Lung (tissue), 12 donors: ENCODE results near the gene FAM168A. TPM values are rescaled to one million over a fixed set of nuclear protein-coding genes. Genes with fewer than 3 reads are reported as not detected.

Source experiments
- ATAC-seq: fragments of 200-7000 bp; cut with Tn5 transposase; one replicate; pipeline ENCODE4 v1.9.1; 2020; ENCODE audit warnings: moderate number of reproducible peaks; ENCODE audit not compliant: insufficient read depth, low FRiP score
- DNase-seq, 3 donors: peaks; one replicate each; pipeline ENCODE4 v3.0.0-alpha.2; 2013 to 2017
- H3K27ac ChIP-seq, 2 donors: one replicate each; pipeline ENCODE4 v1.5.1; 2013; ENCODE audit warnings: mild to moderate bottlenecking in 2 of 2, moderate library complexity in 2 of 2, control low read depth in 1 of 2, inconsistent platforms in 1 of 2, low read depth in 1 of 2, low read length in 1 of 2
- H3K27me3 ChIP-seq, 3 donors: one replicate each; pipeline ENCODE4 v1.5.1; 2013; ENCODE audit warnings: low read length in 2 of 3; ENCODE audit not compliant: control insufficient read depth in 3 of 3, insufficient read depth in 3 of 3
- H3K36me3 ChIP-seq, 4 donors: one replicate each; pipeline ENCODE4 v1.5.1; 2013; ENCODE audit warnings: low read length in 4 of 4, mild to moderate bottlenecking in 1 of 4, moderate library complexity in 1 of 4; ENCODE audit not compliant: control insufficient read depth in 4 of 4, insufficient read depth in 4 of 4
- H3K4me1 ChIP-seq, 5 donors: one replicate each; pipeline ENCODE4 v1.5.1; 2013; ENCODE audit warnings: low read length in 5 of 5, mild to moderate bottlenecking in 2 of 5, moderate library complexity in 1 of 5; ENCODE audit not compliant: control insufficient read depth in 5 of 5, insufficient read depth in 5 of 5
- H3K4me3 ChIP-seq: one replicate; pipeline ENCODE4 v1.5.1; 2013; ENCODE audit warnings: mild to moderate bottlenecking, control low read depth, moderate library complexity
- H3K9ac ChIP-seq, 2 donors: one replicate each; pipeline ENCODE4 v1.5.1; 2013; ENCODE audit warnings: low read length in 2 of 2, control low read depth in 1 of 2; ENCODE audit not compliant: insufficient read depth in 1 of 2
- H3K9me3 ChIP-seq, 4 donors: one replicate each; pipeline ENCODE4 v1.5.1; 2013; ENCODE audit warnings: low read length in 3 of 4, mild to moderate bottlenecking in 1 of 4, moderate library complexity in 1 of 4; ENCODE audit not compliant: control insufficient read depth in 4 of 4, insufficient read depth in 3 of 4
- WGBS, 2 donors: extraction: QIAGEN DNeasy Blood & Tissue Kit; methylation state at CpG; one replicate each; pipeline ENCODE4 v1.1.7; 2013; 5-methylcytosine and 5-hydroxymethylcytosine counted together
- polyA plus RNA-seq, 2 donors: library from polyadenylated mRNA; stranded (reverse); fragments of 200-250 nt; gene quantifications; one replicate each; pipeline ENCODE4 v1.2.1, GENCODE V29; 2013
- total RNA-seq, 2 donors: library from RNA; depleted of rRNA in 1 of 2; stranded (reverse); fragments of >200 nt in 1 of 2; gene quantifications; one replicate each; pipeline ENCODE4 v1.2.1, GENCODE V29; 2014 to 2021
- TF ChIP-seq, protein P1 (sequence below): IDR thresholded peaks from 2 replicates; pipeline ENCODE4 v1.5.1; 2012; ENCODE audit warnings: mild to moderate bottlenecking; ENCODE audit errors: control extremely low read depth, extremely low read depth
- donor health status: control.
- donor health status: control.
- donor health status: Bipolar disorder and iron deficiency.
- donor health status: healthy.
- donor health status: DM: yes; HTN: yes; CAD: no.

The FAM168A gene
- total and polyA plus RNA-seq, 4 donors: 6.7 to 25.5 (median 17.1) TPM

DNA sequence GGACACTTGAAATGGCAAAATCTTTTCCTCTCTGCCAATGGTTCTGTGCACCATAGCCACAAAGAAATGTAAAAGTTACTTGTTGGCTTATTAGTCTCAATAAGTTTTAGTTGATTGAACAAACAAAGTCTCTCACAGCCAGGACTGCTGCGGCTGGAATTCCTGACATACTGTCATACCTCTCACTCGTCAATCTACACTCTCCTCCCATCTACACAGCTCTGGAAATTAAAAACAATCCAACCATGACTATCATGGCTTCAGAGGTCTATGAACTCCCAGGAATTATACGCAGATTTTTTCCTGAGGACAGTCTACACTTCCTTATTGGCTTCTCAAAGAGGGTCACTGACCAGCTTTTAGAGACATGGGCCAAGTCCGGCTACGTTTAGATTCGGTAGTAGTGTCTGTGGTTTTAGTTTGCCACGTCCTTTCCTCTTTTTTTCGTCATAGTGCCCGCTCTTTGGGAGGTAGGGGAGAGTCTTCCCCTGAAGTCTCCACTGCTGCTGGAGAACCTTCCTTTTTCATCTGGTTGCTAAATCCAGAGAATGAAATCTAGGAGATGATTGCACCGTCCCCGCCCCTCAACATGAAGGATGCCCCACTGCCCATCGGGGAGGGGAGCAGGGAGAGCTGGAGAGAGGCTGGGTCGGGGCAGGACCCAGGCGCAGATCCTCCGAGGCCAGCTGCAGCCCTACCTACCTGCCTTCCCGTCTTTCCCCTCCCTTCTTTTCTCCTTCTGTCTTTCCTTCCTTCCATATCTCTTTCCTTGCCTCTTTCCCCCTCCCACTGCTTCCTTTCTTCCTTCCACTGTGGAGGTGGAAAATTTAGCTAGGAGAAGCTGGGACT lies 47.4 kb upstream of the FAM168A start:
- Histone ChIP-seq H3K4me3 (no peak overlapping the region), H3K36me3 (no peaks in the 10 kb centered on the region), H3K9me3 (no peaks in the 10 kb centered on the region), H3K27me3 (peaks cover 0 to 18% (median 7%) of the 10 kb centered on the region in 3 donors), H3K9ac (no peak overlapping the region), H3K4me1 (peaks cover 0 to 17% (median 0%) of the 10 kb centered on the region in 5 donors), H3K27ac (no peak overlapping the region)
- no peak for ATAC-seq
- DNase-seq: no peak
- TF ChIP-seq, protein P1, sequence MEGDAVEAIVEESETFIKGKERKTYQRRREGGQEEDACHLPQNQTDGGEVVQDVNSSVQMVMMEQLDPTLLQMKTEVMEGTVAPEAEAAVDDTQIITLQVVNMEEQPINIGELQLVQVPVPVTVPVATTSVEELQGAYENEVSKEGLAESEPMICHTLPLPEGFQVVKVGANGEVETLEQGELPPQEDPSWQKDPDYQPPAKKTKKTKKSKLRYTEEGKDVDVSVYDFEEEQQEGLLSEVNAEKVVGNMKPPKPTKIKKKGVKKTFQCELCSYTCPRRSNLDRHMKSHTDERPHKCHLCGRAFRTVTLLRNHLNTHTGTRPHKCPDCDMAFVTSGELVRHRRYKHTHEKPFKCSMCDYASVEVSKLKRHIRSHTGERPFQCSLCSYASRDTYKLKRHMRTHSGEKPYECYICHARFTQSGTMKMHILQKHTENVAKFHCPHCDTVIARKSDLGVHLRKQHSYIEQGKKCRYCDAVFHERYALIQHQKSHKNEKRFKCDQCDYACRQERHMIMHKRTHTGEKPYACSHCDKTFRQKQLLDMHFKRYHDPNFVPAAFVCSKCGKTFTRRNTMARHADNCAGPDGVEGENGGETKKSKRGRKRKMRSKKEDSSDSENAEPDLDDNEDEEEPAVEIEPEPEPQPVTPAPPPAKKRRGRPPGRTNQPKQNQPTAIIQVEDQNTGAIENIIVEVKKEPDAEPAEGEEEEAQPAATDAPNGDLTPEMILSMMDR: no peak
- WGBS, 2 donors: 35 to 51% methylated on average over 16 of the region's 16 CpGs

DNA sequence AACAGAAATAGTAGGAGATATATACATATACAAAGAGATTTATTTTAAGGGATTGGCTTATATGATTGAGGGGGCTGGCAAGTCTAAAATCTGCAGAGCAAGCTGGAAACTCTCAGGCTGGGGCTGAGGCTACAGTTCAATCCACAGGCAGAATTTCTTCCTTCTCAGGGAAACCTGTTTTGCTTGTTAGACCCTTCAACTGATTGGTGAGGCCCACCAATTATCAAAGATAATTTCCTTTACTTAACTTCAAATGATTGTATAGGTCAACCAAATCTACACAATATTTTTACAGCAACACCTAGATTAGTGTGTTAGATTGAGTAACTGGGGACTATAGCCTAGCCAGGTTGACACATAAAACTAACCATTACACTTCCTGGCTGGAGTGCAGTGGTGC lies 43.8 kb upstream of the FAM168A start:
- H3K9ac ChIP-seq: no peak overlapping the region
- TF ChIP-seq, protein P1: no peak

DNA sequence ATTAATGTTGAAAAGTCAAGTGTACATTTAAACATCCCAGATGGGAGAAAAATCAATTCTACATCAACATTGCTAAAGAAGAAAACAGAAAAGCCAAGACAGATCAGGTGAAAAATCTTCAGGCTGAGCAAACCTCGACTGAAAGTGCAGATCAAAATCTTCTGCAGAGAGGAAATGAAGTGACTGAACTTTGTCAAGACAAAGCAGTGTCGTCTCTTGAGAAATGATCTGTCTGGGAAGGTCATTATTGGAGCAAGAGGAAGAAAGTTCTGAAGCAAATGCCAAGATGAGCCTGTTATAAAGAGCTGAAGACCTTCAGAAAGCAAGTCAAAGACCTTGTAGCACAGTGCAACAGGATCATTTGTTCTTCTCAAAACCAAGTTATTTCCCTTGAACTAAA lies 42.7 kb upstream of the FAM168A start:
- Histone ChIP-seq H3K36me3 (no peaks in the 10 kb centered on the region), H3K27me3 (peaks cover 0 to 8% (median 2%) of the 10 kb centered on the region in 3 donors), H3K9me3 (no peaks in the 10 kb centered on the region), H3K4me3 (no peak overlapping the region), H3K4me1 (peaks cover 0 to 6% (median 0%) of the 10 kb centered on the region in 5 donors), H3K27ac (no peak overlapping the region), H3K9ac (no peak overlapping the region)
- TF ChIP-seq, protein P1: no peak
- 5 to 30% methylated on average over 2 of the region's 2 CpGs for WGBS, 2 donors
- ATAC-seq: no peak
- DNase-seq: no peak

More for the DNA sequence above, 43.8 kb upstream of the FAM168A start:
- Histone ChIP-seq H3K27ac (no peak overlapping the region), H3K4me1 (peaks cover 0 to 12% (median 0%) of the 10 kb centered on the region in 5 donors), H3K4me3 (no peak overlapping the region), H3K27me3 (peaks cover 0 to 13% (median 7%) of the 10 kb centered on the region in 3 donors), H3K36me3 (no peaks in the 10 kb centered on the region), H3K9me3 (no peaks in the 10 kb centered on the region)
- ATAC-seq (no peak), DNase-seq (no peak)
